Trophoblast cell (in vitro differentiated cells and primary cell): ENCODE results near the gene CCDC88B.
A peak's percentile ranks its signal among the peaks of the same experiment; 100 is the strongest.

Experiments used
- DNase-seq, 2 donors: peaks; one replicate each; pipeline ENCODE4 v3.0.0-alpha.2; 2016
- H2AFZ ChIP-seq: 2 replicates; pipeline ENCODE4 v1.6.1; 2013; ENCODE audit warnings: low read length, moderate library complexity, mild to moderate bottlenecking; ENCODE audit not compliant: insufficient read depth, poor library complexity
- H2AK5ac ChIP-seq: 2 replicates; pipeline ENCODE4 v1.6.1; 2013; ENCODE audit warnings: mild to moderate bottlenecking, low read length
- H2BK120ac ChIP-seq: 2 replicates; pipeline ENCODE4 v1.6.1; 2013; ENCODE audit warnings: low read length, mild to moderate bottlenecking, moderate library complexity; ENCODE audit not compliant: insufficient read depth, poor library complexity
- H2BK12ac ChIP-seq: 2 replicates; pipeline ENCODE4 v1.6.1; 2013; ENCODE audit warnings: mild to moderate bottlenecking, low read length, moderate library complexity
- H2BK5ac ChIP-seq: 2 replicates; pipeline ENCODE4 v1.6.1; 2013; ENCODE audit warnings: low read length, low read depth, moderate library complexity, mild to moderate bottlenecking; ENCODE audit not compliant: poor library complexity
- H3K14ac ChIP-seq: 2 replicates; pipeline ENCODE4 v1.6.1; 2013; ENCODE audit warnings: mild to moderate bottlenecking, low read length
- H3K18ac ChIP-seq: 2 replicates; pipeline ENCODE4 v1.6.1; 2013; ENCODE audit warnings: mild to moderate bottlenecking, low read length
- H3K23ac ChIP-seq: 2 replicates; pipeline ENCODE4 v1.6.1; 2013; ENCODE audit warnings: low read length
- H3K27ac ChIP-seq: 2 replicates; pipeline ENCODE4 v1.5.1; 2013; ENCODE audit warnings: low read depth, mild to moderate bottlenecking, inconsistent platforms, low read length, moderate library complexity
- H3K27me3 ChIP-seq: 2 replicates; pipeline ENCODE4 v1.6.1; 2013; ENCODE audit warnings: inconsistent platforms, mild to moderate bottlenecking, low read length, moderate library complexity; ENCODE audit not compliant: insufficient read depth
- H3K36me3 ChIP-seq, 2 experiments: 1 replicate in 1 of 2; 2 replicates in 1 of 2; pipeline ENCODE4 v1.6.1; 2013; ENCODE audit warnings: low read length in 2 of 2, mild to moderate bottlenecking in 2 of 2, moderate library complexity in 1 of 2; ENCODE audit not compliant: insufficient read depth in 2 of 2, control insufficient read depth in 1 of 2
- H3K4ac ChIP-seq: 2 replicates; pipeline ENCODE4 v1.6.1; 2013; ENCODE audit warnings: low read depth, mild to moderate bottlenecking, low read length, moderate library complexity
- H3K4me1 ChIP-seq, 2 experiments: 1 replicate in 1 of 2; 2 replicates in 1 of 2; pipeline ENCODE4 v1.6.1; 2013; ENCODE audit warnings: low read length in 2 of 2, mild to moderate bottlenecking in 2 of 2, moderate library complexity in 1 of 2; ENCODE audit not compliant: insufficient read depth in 2 of 2, control insufficient read depth in 1 of 2
- H3K4me2 ChIP-seq: 2 replicates; pipeline ENCODE4 v1.6.1; 2013; ENCODE audit warnings: inconsistent platforms, mild to moderate bottlenecking, low read length, moderate library complexity
- H3K4me3 ChIP-seq: 2 replicates; pipeline ENCODE4 v1.5.1; 2013; ENCODE audit warnings: mild to moderate bottlenecking, low read depth, low read length, inconsistent platforms
- H3K79me1 ChIP-seq: one replicate; pipeline ENCODE4 v1.6.1; 2013; ENCODE audit warnings: low read length
- H3K79me2 ChIP-seq: 2 replicates; pipeline ENCODE4 v1.6.1; 2013; ENCODE audit warnings: low read length, mild to moderate bottlenecking; ENCODE audit not compliant: control insufficient read depth, insufficient read depth, poor library complexity
- H3K9ac ChIP-seq: 2 replicates; pipeline ENCODE4 v1.6.1; 2013; ENCODE audit warnings: mild to moderate bottlenecking, low read length
- H3K9me3 ChIP-seq: 2 replicates; pipeline ENCODE4 v1.6.1; 2013; ENCODE audit warnings: low read depth, mild to moderate bottlenecking, control low read depth, inconsistent platforms, low read length; ENCODE audit not compliant: insufficient read depth
- H4K12ac ChIP-seq: 2 replicates; pipeline ENCODE4 v1.6.1; 2013; ENCODE audit warnings: low read depth, mild to moderate bottlenecking, low read length, moderate library complexity
- H4K8ac ChIP-seq: 2 replicates; pipeline ENCODE4 v1.6.1; 2013; ENCODE audit warnings: low read depth, mild to moderate bottlenecking, low read length, moderate library complexity
- H4K91ac ChIP-seq: one replicate; pipeline ENCODE4 v1.6.1; 2013; ENCODE audit warnings: low read depth, mild to moderate bottlenecking, low read length, moderate library complexity
- WGBS: extraction: QIAGEN DNeasy Blood & Tissue Kit; methylation state at CpG from one replicate; pipeline ENCODE4 v1.1.7; 2013; ENCODE audit warnings: missing lambda C conversion rate; ENCODE audit not compliant: insufficient read length, insufficient coverage; ENCODE audit errors: extremely low coverage; 5-methylcytosine and 5-hydroxymethylcytosine counted together

CCDC88B gene

DNA sequence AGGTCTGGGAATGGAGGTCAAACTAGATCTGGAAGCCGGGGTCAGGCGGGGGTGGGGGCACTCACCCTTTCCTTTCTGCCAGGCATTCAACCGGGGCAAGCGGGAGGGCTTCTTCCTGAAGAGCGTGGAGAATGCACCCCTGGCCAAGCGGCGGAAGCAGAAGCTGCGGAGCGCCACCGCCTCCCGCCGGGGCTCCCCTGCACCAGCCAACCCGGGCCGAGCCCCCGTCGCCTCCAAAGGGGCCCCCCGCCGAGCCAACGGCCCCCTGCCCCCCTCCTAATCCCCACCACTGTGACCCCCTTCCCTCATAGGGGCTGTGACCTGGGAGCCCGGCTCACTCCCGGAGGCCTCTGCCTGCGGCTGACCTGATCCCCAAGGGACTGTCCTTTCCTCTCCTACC, 31.2 kb downstream of the CCDC88B start:
- peaks cover 4% of the 10 kb centered on the region for H3K9me3 ChIP-seq
- H2BK12ac ChIP-seq = no peak overlapping the region
- no peaks in the 10 kb centered on the region for H3K79me2 ChIP-seq
- H3K4ac ChIP-seq = no peak overlapping the region
- no peak overlapping the region for H3K23ac ChIP-seq
- no peak for DNase-seq
- no peaks in the 10 kb centered on the region for H3K79me1 ChIP-seq
- H3K4me1 ChIP-seq = peaks cover 6 to 7% of the 10 kb centered on the region in 2 experiments
- no CpG with 5 or more reads among the region's 22 CpGs for WGBS
- no peaks in the 10 kb centered on the region for H3K27me3 ChIP-seq
- no peak overlapping the region for H4K12ac ChIP-seq
- no peak overlapping the region for H2BK120ac ChIP-seq
- H3K4me3 ChIP-seq = no peak overlapping the region
- H3K4me2 ChIP-seq = no peak overlapping the region
- no peak overlapping the region for H3K9ac ChIP-seq
- H3K27ac ChIP-seq = no peak overlapping the region
- H4K91ac ChIP-seq = no peak overlapping the region
- no peak overlapping the region for H2BK5ac ChIP-seq
- H2AFZ ChIP-seq = no peak overlapping the region
- peaks cover 40 to 42% of the 10 kb centered on the region in 2 experiments for H3K36me3 ChIP-seq
- no peak overlapping the region for H3K14ac ChIP-seq
- H2AK5ac ChIP-seq = no peak overlapping the region
- H4K8ac ChIP-seq = no peak overlapping the region
- no peak overlapping the region for H3K18ac ChIP-seq

DNA sequence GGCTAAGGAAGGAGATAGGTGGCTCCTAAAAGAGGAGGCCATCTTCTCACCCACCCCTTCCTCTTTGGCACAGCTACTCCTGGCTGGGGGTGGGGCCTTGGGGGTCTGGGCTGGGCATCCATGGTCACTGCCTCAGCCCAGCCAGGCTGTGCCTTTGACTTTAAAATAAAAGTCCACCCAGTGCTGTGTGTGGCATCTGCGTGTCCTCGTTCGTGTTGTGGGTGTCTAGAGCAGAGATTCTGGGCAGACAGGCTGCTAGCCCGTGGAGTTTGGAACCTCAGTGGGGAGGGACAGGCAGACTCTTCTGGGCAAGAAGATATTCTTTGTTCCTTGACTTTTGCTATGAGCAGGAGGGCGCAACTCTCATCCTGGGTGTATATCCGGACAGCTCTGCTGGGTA, 32.0 kb downstream of the CCDC88B start:
- no peak overlapping the region for H2AK5ac ChIP-seq
- DNase-seq = no peak
- H2BK120ac ChIP-seq = no peak overlapping the region
- no peak overlapping the region for H3K18ac ChIP-seq
- H3K23ac ChIP-seq = no peak overlapping the region
- no peak overlapping the region for H4K8ac ChIP-seq
- H3K4me3 ChIP-seq = no peak overlapping the region
- H3K27me3 ChIP-seq = no peaks in the 10 kb centered on the region
- no peak overlapping the region for H3K27ac ChIP-seq
- no peak overlapping the region for H3K9ac ChIP-seq
- no peak overlapping the region for H4K91ac ChIP-seq
- H3K14ac ChIP-seq = no peak overlapping the region
- H3K4me1 ChIP-seq = peaks cover 2% of the 10 kb centered on the region in 2 experiments
- no peak overlapping the region for H3K4me2 ChIP-seq
- no peak overlapping the region for H2BK12ac ChIP-seq
- no peak overlapping the region for H2BK5ac ChIP-seq
- no peak overlapping the region for H3K4ac ChIP-seq
- H2AFZ ChIP-seq = no peak overlapping the region
- no peaks in the 10 kb centered on the region for H3K79me1 ChIP-seq
- no peak overlapping the region for H4K12ac ChIP-seq
- H3K79me2 ChIP-seq = no peaks in the 10 kb centered on the region
- peaks cover 38 to 39% of the 10 kb centered on the region in 2 experiments for H3K36me3 ChIP-seq
- no CpG with 5 or more reads among the region's 6 CpGs for WGBS
- peaks cover 4% of the 10 kb centered on the region for H3K9me3 ChIP-seq

DNA sequence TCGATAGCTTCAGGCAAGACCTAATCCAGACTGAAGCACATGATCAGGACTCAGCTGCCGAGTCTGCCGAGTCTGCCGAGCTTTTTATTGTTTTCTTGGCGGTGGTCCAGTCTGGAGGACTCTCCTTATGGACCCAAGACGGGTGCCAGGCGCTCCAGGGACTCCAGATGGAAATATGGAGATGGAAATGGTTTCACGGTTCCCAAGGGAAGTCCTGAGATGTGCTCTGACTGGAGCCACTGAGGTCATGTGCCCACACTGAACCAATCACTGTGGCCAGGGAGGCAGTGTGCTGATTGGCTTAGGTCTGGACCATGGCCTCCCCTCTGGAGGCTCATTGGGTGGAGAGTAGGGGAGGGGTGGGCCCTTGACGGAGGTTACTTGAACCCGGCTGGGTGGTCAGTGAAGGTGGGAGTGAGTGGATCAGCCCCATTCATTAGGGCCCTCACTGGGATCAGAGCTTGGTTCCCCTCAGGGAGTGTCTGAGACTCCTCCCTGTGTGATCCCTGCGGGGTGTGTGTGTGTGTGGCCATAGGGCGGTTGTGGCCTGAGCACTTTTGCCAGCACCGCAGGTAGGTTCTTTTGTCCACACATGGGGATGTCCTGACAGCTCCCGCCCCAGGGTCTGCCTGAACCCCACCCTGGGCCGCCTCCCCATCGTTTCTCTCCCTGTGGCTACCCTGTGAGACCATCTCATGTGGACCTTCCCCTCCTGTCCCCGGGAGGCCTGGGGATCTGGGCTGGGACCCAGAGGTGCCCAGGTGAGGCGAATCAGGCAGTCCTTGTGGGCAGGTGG, 33.0 kb downstream of the CCDC88B start:
- Histone ChIP-seq H2BK5ac (no peak overlapping the region), H3K79me1 (no peaks in the 10 kb centered on the region), H3K79me2 (no peaks in the 10 kb centered on the region), H4K91ac (no peak overlapping the region), H4K12ac (no peak overlapping the region), H3K18ac (no peak overlapping the region), H3K27me3 (no peaks in the 10 kb centered on the region), H3K36me3 (peaks cover 32 to 34% of the 10 kb centered on the region in 2 experiments), H3K14ac (no peak overlapping the region), H3K9ac (no peak overlapping the region), H3K4me2 (no peak overlapping the region), H3K27ac (no peak overlapping the region), H2AK5ac (no peak overlapping the region), H4K8ac (no peak overlapping the region), H3K4me3 (no peak overlapping the region), H2AFZ (no peak overlapping the region), H3K9me3 (peaks cover 4% of the 10 kb centered on the region), H2BK12ac (no peak overlapping the region), H3K23ac (no peak overlapping the region), H3K4me1 (peaks cover 2% of the 10 kb centered on the region in 2 experiments), H2BK120ac (no peak overlapping the region), H3K4ac (no peak overlapping the region)
- peak; percentile 79 to 85 for DNase-seq
- no CpG with 5 or more reads among the region's 18 CpGs for WGBS

DNA sequence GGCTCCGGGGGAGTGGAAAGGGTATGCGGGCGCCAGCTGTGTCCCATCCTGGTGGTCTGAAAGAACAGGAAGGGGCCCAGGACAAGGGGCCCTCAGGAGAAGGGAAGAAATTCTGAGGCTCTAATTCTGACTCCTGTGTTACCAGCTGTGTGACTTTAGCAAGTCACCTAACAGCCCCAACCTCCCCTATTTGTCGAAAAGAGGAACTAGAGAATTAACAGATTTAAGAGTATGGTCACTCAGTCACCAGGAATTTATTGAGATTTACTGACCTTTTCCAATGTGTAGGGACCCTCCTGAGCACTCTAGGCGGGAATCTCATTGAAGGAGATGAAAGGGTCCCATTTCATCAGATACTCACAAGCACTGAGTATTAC, 33.6 kb downstream of the CCDC88B start:
- no peak overlapping the region for H4K12ac ChIP-seq
- H3K79me2 ChIP-seq = no peaks in the 10 kb centered on the region
- H3K36me3 ChIP-seq = peaks cover 26 to 28% of the 10 kb centered on the region in 2 experiments
- H3K9ac ChIP-seq = no peak overlapping the region
- DNase-seq = no peak
- H2BK120ac ChIP-seq = no peak overlapping the region
- H3K27me3 ChIP-seq = no peaks in the 10 kb centered on the region
- no peak overlapping the region for H3K4me3 ChIP-seq
- peaks cover 2% of the 10 kb centered on the region for H3K9me3 ChIP-seq
- H3K18ac ChIP-seq = no peak overlapping the region
- no peak overlapping the region for H2AK5ac ChIP-seq
- no peaks in the 10 kb centered on the region for H3K79me1 ChIP-seq
- no peak overlapping the region for H3K4ac ChIP-seq
- no peak overlapping the region for H2BK12ac ChIP-seq
- no peak overlapping the region for H3K23ac ChIP-seq
- H3K4me1 ChIP-seq = peaks cover 2% of the 10 kb centered on the region in 2 experiments
- H4K8ac ChIP-seq = no peak overlapping the region
- H3K27ac ChIP-seq = no peak overlapping the region
- H2AFZ ChIP-seq = no peak overlapping the region
- no peak overlapping the region for H3K14ac ChIP-seq
- H3K4me2 ChIP-seq = no peak overlapping the region
- H4K91ac ChIP-seq = no peak overlapping the region
- WGBS = no CpG with 5 or more reads among the region's 5 CpGs
- no peak overlapping the region for H2BK5ac ChIP-seq
